Stimulated activated CD4-positive, alpha-beta T cell treated with anti-CD3 and anti-CD28 coated beads, Interleukin-12 subunit alpha, Interleukin-12 subunit beta, amount 100 ng/mL, for 24 hours (primary cell): ENCODE results near the gene SPATA9.
A peak's percentile ranks its signal among the peaks of the same experiment; 100 is the strongest.
"Not testable (repeated sequence)": the region's sequence is repeated elsewhere in the genome, so short reads cannot be mapped to it uniquely, and the experiment has no call there.

Source experiments
- DNase-seq, 2 experiments: peaks; one replicate each; pipeline ENCODE4 v3.0.0-alpha.2; 2020; ENCODE audit warnings: low read depth in 2 of 2

SPATA9 gene

DNA sequence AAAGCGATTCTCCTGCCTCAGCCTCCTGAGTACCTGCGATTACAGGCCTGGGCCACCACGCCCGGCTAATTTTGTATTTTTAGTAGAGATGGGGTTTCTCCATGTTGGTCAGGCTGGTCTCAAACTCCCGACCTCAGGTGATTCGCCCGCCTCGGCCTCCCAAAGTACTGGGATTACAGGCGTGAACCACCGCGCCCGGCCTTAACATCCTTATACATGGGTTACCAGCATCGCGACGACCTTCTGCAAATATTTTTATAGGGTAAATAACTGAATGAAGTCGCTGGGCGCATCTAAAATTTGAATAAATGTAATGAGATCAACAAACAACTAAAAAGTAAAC, 36.6 kb downstream of the SPATA9 start:
- not testable (repeated sequence) for DNase-seq

DNA sequence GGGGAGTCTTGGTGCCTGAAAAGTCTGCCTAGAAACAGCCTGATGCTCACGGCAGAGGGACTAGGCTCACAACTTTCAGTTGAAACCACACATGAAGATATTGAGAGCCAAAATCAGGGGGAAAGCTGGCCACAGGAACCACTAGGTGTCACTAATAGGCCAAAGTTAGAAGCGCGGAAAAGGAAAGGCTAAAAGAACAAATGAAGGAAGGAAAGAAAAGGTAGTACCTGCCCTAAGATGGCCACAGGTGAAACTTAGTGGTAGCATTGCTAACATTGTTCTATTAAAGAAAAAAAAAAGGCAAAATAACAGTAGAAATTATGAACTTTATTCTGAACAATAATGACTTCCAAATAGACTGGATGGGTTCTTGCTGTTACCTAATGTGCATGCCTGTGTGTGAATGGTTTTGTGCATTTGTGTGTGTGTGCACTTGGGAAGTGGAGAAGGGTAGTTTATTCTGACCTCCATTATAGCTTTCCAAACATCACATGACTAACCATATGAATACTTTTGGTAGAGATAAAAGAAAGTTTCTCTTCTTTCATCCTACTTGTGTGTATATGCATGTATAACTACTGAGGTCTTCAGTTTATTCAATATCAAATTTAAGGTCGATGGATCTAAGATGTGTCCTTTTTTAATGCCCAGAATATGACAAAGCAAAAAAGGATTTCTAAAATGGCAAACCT, 38.3 kb downstream of the SPATA9 start:
- peak in 1 of 2 experiments; percentile 26 for DNase-seq

DNA sequence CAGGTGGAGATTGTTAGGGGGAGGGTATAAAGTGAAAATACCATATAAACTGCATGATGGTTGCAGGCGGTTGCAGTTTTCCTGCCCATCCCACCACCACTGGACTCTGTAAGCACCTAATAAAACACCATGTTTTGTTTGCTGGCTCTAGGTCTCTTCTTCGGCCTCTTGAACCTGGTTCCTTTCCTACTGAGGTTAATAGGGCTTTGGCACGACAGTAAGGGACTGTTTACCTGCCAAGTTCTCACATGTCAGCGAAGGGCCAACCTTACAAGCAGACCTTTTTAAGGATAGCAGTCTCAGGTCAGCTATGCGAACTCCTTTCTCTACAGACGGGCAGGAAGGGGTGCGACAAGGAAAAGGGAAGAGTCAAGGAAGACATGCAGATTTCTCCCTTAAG, 39.6 kb downstream of the SPATA9 start:
- no peak for DNase-seq

DNA sequence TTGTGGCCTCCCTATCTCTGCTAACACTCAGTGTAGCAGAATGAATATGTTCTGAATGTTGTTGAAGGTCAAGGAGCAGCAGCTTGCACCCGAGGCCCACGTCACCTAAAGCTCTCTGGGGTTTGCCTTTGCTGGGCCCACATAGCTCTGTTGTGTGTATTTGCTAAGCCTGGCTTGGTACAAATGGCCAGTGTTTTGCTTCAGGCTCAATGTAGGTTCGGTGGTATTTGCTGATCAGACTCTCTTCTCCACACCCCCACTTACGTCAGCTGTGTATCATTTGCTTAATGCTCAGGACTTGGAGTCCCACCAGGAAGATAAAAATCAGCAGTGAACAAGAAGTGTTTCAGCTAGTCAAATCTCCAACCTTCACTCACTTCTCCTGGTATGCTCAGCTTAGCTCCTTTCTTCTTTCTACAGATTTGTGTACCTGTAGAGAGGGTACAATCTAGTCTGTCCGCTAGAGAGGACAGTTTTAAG, 41.0 kb downstream of the SPATA9 start:
- DNase-seq, result no peak

DNA sequence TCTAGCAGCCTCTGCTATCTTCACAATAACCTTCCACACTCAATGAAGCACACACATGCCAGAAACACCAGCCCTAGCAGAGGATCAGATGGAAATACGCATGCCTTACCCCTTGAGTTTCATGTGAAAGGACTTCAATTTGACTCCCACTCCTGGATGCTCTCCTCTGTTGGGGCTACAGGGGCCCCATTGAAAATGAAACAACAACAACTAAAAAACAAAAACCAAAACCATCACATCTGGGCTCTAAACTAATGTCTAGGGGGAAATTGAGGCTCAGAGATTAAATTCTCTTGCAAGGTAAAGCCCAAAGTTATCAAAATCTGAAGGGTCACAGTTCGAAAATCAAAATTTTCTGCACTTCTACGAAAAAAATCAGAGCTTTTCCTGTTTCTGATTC, 44.2 kb downstream of the SPATA9 start:
- no peak for DNase-seq

DNA sequence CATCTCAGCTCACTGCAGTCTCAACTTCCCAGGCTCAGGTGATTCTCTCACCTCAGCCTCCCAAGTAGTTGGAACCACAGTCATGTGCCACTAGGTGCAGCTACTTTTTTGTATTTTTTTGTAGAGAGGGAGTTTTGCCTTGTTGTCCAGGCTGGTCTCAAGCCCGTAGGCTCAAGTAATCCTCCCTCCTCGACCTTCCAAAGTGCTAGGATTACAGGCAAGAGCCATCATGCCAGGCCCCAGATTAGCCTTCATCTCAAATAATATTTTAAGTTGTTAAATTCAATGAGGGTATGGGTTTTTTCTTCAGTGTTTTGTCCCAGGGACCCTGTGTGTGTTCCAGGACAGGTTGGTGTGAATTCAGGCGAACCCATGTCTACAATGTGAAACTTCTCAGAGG, 48.7 kb downstream of the SPATA9 start:
- no peak for DNase-seq

DNA sequence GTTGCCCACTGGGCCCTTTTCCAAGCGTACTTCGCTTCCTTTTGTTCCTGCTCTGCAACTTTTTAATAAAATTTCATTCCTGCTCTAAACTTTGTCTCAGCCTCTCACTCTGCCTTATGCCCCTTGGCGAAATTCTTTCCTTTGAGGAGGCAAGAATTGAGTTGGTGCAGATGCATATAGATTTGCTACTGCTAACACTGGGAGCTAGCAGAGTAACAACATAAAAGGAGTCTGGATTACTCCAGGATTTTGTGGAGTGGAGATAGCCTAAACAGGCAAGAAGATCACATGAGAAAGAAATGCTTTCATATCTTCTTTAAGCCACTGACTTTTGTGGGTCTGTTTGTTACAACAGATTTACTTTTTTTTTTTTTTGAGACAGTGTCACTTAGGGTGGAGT, 49.1 kb downstream of the SPATA9 start:
- DNase-seq, result no peak

DNA sequence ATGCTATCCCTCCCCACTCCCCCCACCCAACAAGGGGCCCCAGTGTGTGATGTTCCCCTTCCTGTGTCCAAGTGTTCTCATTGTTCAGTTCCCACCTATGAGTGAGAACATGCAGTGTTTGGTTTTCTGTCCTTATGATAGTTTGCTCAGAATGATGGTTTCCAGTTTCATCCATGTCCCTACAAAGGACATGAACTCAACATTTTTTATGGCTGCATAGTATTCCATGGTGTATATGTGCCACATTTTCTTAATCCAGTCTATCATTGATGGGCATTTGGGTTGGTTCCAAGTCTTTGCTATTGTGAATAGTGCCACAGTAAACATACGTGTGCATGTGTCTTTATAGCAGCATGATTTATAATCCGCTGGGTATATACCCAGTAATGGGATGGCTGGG, 49.8 kb downstream of the SPATA9 start:
- DNase-seq, result not testable (repeated sequence)

DNA sequence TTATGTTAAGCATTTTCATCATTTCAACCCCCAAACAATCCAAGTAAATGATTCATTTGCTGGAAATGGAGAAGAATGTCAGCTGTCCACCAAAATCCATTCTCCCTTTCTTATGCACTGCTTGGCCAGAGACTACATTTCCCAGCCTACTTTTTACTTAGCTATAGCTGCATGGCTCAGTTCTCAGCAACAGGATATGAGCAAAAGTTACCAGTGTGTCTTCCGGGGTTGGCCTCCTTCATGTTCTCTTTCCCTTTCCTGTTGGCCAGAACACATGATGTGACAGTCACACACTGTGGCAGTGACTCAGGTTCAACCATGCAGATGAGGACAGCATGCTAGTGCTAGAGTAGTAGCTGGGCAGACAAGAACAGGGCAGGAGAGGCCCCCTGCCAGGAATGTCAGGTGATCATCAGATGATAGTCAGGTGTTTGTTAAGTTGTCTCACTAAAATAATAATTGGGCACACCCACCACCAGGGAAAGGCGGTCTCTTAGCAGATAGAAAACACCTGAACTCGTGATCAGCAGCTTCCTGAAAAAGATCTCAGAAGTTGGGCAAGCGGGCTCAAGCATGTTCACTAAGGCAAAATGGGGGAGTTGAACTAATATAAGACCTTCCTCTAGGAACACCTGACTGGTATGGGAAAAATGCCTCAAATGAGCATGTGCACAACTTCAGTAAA, 50.7 kb downstream of the SPATA9 start:
- peak; percentile 48 to 56 for DNase-seq

DNA sequence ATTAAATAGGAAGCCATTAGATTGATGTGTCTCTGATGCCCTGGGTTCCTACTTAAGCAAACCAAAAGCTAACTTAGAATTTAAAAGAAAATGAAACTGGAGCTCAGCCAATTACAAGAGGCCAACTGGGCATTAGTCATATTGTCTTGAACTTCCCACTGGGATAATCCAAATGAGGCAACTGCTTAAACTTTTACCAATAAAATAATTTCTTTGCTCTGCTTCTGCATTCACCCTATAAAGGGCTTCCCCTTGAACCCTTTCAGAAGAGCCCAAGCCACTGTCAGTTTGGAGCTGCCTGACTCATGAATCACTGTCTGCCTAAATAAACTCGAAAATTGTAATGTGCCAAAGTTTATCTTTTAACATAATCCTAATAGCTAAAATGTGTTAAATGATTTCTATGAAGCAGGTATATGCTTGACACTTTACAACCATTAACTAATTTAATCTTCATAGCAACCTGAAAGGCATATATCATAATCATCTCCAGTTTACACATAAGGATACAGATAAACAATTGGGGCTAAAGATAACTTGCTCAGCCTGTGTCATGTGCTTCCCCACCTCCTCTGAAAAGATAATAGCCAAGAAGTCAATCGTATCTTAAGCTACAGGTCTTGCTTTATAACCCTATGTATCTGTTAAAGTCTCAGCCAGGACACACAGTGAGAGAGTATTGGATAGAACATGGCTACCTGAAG, 51.4 kb downstream of the SPATA9 start:
- no peak for DNase-seq

DNA sequence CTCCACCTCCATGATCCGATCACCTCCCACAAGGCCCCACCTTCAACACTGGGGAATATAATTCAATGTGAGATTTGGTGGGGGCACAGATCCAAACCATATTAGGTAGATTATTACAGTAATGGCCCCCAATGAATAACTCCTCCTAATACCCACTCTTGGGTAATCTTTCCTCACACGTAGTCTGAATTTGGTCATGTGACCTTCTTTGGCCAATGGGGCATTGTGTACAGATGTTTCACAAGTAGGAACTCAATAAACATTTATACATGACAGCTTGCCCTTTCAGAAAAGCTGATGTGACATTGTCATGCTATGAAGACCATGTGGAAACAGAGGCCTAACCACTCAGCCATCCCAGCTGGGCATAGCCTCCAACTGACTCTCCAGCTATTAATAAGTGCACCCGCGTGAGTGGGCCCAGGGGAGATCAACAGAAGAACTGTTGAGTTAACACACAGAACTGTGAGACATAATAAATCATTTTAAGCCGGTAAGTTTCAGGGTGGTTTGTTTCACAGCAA, 52.3 kb downstream of the SPATA9 start:
- no peak for DNase-seq

DNA sequence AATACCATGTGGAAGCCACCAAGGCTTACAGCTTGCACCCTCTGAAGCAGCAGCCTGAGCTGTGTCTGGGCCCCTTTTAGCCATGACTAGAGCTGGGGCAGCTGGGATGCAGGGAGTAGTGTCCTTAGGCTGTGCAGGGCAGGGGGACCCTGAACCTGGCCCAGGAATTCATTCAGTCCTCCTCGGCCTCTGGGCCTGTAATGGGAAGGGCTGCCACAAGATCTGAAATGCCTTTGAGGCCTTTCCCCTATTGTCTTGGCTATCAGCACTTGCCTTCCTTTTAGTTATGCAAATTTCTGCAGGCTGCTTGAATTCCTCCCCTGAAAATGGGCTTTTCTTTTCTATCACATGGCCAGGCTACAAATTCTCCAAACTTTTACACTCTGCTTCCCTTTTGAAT, 53.9 kb downstream of the SPATA9 start:
- DNase-seq, result no peak

DNA sequence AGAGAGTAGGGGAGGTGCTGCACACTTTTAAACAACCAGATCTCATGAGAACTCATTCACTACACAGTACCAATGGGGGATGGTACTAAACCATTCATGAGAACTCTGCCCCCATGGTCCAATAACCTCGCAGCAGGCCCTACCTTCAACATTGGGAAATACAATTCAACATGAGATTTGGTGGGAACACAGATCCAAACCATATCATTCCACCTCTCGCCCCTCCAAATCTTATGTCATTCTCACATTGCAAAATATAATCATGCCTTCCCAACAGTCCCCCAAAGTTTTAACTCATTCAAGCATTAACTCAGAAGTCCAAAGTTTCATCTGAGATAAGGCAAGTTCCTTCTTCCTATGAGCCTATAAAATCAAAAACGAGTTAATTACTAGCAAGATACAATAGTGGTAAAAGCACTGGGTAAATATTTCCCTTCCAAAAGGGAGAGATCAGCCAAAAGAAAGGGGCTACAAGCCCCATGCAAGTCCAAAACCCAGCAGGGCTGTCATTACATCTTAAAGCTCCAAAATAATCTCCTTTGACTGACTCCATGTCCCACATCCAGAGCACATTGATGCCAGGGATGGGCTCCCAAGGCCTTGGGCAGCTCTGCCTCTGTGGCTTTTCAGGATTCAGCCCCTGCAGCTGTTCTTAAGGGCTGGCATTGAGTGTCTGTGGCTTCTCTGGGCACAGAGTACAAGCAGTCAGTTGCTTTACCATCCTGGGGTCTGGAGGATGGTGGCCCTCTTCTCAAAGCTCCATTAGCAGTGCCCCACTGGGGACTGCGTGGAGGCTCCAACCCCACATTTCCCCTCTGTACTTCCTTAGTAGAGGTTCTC, 54.6 kb downstream of the SPATA9 start:
- DNase-seq, result no peak

DNA sequence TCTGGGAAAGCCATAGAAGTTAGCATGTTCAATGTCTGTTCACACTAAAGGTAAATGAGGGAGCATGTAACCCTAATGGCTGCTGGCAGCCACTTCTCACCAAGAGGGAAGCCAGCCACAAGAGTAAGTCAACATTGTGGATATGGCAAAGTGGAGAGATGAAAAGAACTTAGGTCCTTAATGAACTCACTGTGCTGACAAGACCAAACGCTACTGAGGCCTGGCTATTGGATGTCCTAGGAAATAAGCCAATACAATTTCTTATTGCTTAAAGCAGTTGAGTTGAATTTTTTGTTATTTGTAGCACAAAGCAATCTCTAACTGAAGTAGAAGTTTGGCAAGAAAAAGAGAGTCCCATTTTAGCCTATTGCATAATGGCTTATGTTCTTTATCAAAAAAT, 56.1 kb downstream of the SPATA9 start:
- DNase-seq, result no peak

DNA sequence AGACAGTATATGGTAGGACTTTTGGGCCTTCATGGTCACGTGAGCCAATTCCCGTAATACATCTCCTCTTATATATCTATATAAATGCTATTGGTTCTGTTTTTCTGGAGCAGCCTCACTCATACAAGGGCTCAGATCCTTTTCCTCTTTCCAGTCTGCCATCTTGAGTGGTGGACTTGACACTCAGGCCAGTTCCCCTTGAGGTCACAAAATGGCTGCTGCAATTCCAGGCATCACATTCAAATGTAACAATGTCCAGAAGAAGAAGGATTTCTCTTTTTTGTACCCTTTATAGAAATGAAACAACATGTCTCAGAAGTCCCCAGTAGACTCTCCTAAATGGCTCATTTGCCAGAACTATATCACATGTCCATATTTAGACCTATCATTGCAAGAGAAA, 58.4 kb downstream of the SPATA9 start:
- no peak for DNase-seq

DNA sequence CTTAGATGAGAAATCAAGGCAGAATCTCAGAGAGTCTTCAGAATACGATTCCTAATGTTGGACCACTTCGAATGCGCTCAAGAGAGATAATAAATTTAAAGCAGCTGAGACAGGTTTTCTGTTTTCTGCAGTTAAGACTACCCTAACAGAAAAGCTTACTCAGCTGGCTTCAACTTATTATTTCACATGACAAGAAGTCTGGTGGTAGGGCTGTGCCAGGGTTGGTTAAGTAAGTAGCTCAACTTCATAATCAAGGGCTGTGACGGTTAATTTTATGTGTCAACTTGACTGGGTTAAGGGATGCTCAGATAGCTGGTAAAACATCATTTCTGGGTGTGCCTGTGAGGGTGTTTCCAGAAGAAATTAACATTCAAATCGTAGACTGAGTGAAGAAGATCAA, 59.1 kb downstream of the SPATA9 start:
- DNase-seq, result no peak

DNA sequence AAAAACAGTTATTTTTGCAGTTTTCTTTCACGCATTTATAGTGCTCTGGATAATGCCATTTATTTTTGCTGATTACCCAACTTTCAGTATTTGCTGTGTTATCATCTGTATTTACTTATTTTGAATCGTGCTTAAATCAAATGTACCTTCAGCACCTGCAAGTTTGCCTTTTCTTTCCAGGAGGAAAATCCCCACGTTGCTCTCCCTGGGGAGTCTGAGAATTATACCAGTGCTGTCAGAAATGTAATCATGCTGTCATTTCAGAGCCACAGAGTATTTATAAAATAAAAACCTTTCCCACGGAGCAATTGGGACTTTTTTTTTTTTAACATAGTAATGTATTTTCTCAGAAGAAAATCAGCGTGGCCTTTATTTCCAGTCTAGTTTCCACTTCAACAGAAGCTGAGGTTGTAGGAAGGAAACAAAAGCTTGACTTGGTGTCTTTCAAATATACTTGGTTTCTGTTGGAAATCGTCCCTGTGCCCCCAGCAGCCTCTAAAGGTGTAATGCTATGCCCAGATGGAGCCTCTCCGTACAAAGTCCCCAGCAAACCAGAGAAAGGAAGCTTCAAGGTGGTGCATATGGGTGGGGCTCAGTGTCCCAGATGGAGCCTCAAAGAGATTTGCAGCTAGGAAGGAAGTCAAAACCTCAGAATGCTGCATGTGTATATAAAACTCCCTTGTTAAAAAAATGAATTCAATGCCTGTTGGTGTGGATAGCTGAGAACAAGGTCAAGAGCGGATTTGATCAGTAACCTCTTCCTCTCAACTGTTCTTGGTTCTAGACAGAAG, 60.8 kb downstream of the SPATA9 start:
- no peak for DNase-seq

DNA sequence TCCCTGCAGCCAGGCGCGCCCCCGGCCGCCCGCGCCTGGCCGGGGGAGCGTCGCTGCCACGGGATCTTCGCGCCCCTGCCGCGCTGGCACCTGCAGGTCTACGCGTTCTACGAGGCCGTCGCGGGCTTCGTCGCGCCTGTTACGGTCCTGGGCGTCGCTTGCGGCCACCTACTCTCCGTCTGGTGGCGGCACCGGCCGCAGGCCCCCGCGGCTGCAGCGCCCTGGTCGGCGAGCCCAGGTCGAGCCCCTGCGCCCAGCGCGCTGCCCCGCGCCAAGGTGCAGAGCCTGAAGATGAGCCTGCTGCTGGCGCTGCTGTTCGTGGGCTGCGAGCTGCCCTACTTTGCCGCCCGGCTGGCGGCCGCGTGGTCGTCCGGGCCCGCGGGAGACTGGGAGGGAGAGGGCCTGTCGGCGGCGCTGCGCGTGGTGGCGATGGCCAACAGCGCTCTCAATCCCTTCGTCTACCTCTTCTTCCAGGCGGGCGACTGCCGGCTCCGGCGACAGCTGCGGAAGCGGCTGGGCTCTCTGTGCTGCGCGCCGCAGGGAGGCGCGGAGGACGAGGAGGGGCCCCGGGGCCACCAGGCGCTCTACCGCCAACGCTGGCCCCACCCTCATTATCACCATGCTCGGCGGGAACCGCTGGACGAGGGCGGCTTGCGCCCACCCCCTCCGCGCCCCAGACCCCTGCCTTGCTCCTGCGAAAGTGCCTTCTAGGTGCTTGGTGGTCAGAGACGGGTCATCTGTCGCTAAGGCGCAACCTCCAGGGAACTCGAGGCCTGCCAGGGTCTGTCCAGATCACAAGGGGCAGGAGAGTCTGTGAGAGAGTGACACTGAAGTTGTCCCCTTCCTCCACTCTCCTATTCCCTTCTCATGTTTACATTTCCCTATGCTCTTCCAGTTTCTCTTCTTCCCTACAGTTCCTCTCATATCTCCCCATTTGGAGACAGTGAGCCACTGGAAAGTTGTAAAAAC, 61.6 kb downstream of the SPATA9 start:
- DNase-seq, result peak in 1 of 2 experiments; percentile 28

DNA sequence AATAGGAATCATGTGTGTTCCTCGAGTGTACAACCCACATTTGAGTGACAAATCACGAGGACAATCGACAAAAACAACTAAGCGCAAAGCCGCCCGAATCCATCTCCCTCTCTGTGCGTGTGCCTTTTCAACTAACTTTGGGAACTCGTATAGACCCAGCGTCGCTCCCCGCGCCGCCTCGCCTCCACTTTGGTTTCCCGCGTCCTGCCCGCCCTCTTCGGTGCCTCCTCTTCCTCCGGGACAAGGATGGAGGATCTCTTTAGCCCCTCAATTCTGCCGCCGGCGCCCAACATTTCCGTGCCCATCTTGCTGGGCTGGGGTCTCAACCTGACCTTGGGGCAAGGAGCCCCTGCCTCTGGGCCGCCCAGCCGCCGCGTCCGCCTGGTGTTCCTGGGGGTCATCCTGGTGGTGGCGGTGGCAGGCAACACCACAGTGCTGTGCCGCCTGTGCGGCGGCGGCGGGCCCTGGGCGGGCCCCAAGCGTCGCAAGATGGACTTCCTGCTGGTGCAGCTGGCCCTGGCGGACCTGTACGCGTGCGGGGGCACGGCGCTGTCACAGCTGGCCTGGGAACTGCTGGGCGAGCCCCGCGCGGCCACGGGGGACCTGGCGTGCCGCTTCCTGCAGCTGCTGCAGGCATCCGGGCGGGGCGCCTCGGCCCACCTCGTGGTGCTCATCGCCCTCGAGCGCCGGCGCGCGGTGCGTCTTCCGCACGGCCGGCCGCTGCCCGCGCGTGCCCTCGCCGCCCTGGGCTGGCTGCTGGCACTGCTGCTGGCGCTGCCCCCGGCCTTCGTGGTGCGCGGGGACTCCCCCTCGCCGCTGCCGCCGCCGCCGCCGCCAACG, 62.5 kb downstream of the SPATA9 start, which contains the start of gene GPR150:
Gene GPR150, plus strand, starts transcription at position 58 of the 840 bp plus-strand sequence. Its CDS starts 189 bp downstream, at position 247.
- DNase-seq, result peak in 1 of 2 experiments; percentile 53
